TTC549 (cell line): ENCODE results near the gene KATNA1.

Source experiments
- FAIRE-seq: peaks from 2 replicates; lab custom pipeline; 2012; peaks lifted over from hg19 to GRCh38; lab: Jason Lieb, UNC

Gene KATNA1

DNA sequence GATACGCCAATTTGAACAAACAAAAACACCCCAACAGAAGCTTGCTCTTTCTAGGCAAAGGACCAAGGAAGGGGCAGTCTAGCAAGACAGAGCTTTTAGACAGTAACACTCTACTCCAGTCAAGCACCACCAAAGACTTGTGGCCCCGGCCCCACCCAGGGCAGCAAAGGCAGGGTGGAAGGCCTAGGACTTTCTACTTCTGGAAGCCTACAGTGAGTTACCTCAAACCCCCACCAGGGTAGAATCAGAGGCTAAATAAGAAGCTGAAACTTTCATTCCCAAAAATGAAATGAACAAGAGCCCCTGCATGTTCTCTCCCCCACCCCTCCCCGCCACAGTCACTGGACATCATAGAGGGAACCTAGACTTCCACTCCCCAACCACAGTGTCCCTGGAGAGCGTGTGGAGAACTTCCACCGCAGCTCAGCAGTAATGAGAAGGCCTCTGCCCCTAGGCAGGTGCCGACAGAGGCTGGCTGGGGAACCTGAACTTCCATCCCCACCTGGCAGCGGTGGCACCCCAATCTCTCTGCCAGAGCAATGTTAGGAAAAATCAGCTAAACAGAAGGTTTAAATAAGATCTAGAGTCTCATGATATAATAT, 40.0 kb downstream of the KATNA1 start:
- FAIRE-seq = no peak

GRCh38 chr6:149600508-149600907, 48.0 kb downstream of the KATNA1 start:
- FAIRE-seq = no peak

GRCh38 chr6:149593408-149593807, 55.1 kb downstream of the KATNA1 start:
- FAIRE-seq = no peak

GRCh38 chr6:149592983-149593382, 55.5 kb downstream of the KATNA1 start:
- no peak for FAIRE-seq

- no peak for FAIRE-seq
These were observed 62.4 kb downstream of the KATNA1 start for GRCh38 chr6:149586149-149586548.

- FAIRE-seq = no peak
These were observed 67.2 kb downstream of the KATNA1 start for GRCh38 chr6:149581349-149581748.

GRCh38 chr6:149580880-149581279, 67.6 kb downstream of the KATNA1 start:
- FAIRE-seq = no peak

- no peak for FAIRE-seq
These were observed 80.4 kb downstream of the KATNA1 start for GRCh38 chr6:149567945-149568585.

DNA sequence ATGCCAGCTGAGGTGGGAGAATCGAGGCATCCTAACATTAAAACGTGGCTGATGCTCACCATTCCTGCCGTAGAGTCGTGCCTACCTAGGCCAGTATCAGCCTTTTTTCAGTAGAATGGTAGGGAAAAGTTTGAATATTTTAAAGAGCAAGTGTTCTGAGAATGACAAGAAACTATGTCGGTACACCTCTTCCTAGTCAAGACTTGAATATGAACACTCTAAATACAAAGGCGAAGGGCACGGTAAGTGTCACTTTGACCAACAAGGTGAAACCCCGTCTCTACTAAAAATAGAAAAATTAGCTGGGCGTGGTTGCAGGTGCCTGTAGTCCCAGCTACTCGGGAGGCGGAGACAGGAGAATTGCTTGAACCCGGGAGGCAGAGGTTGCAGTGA, 81.3 kb downstream of the KATNA1 start:
- no peak for FAIRE-seq

DNA sequence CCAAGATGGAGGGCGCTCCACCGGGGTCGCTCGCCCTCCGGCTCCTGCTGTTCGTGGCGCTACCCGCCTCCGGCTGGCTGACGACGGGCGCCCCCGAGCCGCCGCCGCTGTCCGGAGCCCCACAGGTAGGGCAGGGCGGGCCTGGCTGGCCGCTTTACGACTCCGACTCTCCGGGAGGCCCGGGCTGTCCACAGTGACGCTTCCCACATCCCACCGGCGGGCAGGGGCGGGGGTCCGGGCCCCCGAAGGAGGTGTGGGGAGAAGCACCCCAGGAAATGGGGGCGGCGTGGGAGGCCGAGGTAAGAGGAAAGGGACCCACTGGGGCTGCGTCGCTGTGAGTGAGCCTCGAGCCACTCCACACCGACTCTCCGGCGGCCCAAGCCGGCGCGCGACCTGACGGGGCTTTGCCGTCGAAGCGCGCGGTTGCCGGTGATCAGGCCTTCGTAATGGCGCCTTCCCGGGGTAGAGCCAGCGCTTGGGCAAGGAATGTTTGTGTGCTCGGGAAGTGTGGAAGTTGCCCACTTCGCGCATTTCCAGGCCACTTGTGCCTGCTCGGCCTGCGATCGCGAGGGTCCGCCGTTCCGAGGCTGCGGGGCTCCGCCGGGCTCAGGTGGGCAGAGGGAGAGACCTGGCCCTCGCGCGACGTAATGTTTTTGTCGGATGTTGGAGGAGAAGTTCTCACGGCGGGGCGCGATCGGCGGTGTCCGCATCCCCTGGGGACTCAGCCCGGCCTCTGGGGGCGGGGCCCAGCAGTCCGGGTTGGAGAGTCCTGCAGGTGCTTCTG, 81.9 kb downstream of the KATNA1 start:
- no peak for FAIRE-seq

DNA sequence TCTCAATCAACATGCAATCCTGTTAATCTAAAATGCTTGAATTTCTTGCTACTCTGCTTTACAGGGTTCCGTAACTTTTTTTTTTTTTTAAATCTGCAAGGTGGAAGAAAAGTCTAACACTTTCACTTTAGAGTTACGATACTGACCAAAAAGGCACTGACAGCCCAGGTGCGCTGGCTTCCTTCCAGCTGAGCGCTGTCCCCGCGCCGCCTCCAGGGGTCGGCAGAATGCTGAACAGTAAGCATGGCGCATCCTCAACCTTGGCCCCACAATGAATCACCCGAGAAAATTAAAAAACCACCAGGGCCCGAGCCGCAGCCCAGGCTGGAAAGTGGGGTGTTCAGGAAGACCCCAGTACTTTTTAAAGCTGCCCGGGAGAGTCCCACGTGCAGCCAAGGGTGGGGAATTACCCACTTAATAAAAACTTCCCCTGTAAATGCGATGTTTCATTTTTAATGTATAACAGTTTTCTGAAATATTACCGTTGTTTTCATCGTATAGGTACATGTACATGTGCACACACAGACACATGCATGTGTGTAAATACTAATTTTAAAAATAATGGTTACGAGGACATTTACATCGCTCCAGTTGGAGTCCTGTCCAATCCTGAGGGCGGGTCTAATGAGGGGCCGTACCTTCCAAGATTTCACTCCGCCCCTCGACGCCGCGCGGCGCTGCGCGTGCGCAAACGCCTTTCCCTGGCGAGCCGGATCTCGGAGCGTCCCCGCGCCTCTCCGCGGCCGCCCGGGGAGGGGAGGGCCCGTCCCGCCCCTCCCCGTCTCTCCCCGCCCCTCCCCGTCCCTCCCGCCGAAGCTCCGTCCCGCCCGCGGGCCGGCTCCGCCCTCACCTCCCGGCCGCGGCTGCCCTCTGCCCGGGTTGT, 82.7 kb downstream of the KATNA1 start, which contains the start of gene GINM1:
GINM1 (plus strand) TSS at position 849 of the 883 bp plus-strand sequence. CDS start 40 bp downstream, outside the sequence.
- FAIRE-seq = no peak

DNA sequence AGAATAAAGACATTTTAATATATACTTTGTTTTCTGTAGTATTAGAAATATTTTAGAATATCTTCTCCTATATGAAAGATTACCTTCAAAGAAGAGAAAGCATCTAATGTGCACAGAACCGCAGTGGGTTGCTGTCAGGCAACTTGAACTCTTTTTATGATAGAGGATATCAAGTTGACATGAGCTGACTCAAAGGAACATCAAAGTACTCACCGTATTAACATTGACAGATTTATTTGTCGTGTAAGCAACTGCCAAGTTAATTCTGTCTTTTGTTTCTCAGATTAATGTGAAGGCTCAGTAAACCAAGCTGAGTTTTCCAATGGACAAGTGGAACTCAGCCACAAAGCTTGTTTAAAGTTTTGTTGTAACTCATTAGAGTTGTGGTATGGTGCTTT, 84.6 kb downstream of the KATNA1 start:
- FAIRE-seq = no peak

GRCh38 chr6:149563203-149563927, 85.1 kb downstream of the KATNA1 start:
- FAIRE-seq = no peak

DNA sequence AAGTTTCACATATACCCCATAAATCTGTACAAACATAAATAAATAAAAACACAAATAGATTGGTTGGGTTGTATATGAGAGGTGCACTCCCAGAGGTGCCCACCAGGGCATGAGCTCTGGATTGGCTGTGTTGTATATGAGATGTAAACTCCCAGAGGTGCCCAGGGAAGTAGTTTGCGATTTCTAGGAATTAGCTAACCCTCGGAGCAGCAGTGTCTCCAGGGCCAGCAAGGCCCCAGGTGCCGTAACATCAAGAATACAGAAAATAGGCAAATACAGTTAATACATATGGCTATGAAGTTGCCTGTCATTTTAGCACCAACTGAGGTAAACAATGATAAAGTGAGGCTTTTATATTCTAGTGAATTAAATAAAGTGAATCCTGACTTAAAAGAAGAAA, 87.8 kb downstream of the KATNA1 start:
- no peak for FAIRE-seq

- FAIRE-seq = no peak
These were observed 89.1 kb downstream of the KATNA1 start for GRCh38 chr6:149559389-149559788.

DNA sequence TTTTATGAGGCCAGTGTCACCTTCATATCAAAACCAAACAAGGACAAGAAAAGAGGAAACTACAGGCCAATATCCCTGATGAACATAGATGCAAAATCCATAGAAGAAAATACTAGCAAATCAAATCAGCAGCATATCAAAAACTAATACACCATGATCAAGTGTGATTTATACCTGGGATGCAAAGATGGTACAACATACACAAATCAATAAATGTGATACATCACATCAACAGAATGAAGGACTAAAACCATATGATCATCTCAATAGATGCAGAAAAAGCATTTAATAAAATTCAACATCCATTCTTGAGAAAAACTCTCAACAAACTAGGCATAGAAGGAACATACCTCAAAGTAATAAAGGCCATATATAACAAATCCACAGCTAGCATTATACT, 90.5 kb downstream of the KATNA1 start:
- no peak for FAIRE-seq

DNA sequence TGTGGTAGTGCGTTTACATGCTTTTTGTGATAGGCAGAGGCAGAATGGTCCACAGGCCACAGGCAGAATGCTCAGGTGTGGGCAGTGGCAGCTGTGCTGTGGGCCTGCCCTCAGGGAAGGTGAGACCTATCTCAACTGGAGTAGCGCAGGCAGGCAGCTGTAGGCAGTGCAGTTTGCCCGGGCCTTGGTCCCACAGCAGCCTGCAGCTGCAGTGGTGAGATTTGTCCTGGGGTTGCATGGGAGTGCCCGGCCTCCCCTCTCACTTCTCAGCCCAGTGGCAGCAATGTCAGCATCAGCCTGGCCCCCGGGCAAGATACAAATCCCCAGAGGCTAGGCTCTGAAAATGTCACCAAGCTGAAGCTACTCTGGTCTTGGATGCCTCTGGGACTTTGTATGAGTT, 96.6 kb downstream of the KATNA1 start:
- no peak for FAIRE-seq

DNA sequence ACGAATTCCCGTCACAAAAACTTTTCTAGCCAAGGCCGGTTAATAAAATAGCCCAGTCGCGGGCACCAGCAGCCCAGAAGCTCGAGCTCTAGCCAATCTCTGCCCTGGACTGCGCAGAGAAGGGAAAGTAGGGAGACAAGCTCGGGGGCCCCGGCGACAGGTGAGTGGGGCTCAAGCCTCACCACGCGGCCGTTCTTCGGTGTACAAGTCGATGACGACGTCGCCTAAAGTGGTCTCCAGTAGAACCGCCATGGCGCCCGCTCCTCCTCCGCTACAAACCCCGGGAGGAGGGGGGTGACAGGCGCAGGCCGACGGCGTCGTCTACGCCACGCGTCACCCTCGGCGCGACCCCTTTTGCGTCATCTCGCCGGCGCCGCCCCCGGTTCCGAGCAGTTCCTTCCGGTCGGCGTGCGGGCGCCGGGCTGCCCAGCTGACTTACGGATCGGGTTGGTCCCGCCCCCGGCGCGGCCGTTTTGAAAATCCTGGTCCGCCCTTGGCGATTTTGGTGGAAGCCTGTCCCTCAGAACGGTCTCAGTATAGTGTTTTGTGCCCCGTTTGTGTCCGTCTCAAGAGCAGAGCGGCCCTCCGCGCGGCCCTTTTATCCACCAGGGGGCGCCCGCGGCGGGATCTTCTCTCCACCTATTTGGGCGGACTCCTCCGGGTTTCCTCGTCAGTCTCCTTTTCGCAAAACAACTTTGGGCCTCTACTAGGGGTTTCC, 102.6 kb downstream of the KATNA1 start, which contains the start of gene PPIL4:
PPIL4 (minus strand) TSS at position 290 of the 718 bp plus-strand sequence; CDS start at position 252, 38 bp downstream.
- FAIRE-seq = no peak

GRCh38 chr6:149545258-149545753, 103.2 kb downstream of the KATNA1 start:
- no peak for FAIRE-seq
